CD4-positive, alpha-beta T cell treated with Interleukin-15 for 4 hours (primary cell): ENCODE measurements around the gene ABHD14A.

Source experiments
- DNase-seq: peaks from one replicate; pipeline ENCODE4 v3.0.0-alpha.2; 2020; ENCODE audit warnings: low spot score

The ABHD14A gene

GRCh38 chr3:51957520-51958205 lies 17.2 kb upstream of the ABHD14A start:
- DNase-seq, result no peak

GRCh38 chr3:51958603-51959521 lies 16.0 kb upstream of the ABHD14A start:
- no peak for DNase-seq

DNA sequence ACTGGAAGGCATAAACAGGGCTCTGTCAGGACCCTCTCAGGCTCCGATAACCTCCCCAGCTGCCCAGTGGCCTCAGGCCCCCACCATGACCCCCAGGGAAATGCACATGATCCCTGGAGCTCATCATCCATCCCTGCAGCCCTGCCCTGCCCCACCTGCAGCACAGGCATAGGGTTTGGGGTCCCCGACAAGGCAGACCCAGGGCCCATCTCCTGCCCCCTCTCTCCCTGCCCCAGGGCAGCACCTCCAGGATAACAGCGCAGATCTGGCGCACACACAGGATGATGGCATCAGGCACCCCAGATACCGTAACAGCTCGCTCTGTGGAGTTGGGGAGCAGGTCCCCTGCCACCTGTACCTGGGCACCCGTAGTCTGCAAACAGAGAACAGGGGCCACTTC lies 15.2 kb upstream of the ABHD14A start:
- DNase-seq, result no peak

DNA sequence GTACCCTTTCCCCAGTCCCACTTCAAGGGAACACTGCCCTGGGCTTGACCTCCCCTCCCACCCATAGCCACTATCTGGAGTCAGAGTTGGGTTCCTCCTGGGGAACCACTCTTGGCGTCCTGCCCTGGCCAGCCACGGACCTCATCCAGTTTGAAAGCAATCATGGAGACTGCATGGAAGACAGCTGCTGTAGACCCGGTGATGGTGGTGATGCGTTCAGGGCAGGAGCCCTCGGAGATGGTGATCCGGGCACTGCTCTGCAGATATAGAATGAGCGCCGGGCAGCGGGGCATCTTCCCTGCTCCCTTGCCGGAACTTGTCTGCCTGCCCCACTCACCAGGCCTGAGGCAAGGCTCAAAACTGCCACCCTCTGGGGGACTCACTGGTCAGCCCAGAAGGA lies 14.5 kb upstream of the ABHD14A start:
- no peak for DNase-seq

GRCh38 chr3:51961011-51961410 lies 13.9 kb upstream of the ABHD14A start:
- DNase-seq, result no peak

DNA sequence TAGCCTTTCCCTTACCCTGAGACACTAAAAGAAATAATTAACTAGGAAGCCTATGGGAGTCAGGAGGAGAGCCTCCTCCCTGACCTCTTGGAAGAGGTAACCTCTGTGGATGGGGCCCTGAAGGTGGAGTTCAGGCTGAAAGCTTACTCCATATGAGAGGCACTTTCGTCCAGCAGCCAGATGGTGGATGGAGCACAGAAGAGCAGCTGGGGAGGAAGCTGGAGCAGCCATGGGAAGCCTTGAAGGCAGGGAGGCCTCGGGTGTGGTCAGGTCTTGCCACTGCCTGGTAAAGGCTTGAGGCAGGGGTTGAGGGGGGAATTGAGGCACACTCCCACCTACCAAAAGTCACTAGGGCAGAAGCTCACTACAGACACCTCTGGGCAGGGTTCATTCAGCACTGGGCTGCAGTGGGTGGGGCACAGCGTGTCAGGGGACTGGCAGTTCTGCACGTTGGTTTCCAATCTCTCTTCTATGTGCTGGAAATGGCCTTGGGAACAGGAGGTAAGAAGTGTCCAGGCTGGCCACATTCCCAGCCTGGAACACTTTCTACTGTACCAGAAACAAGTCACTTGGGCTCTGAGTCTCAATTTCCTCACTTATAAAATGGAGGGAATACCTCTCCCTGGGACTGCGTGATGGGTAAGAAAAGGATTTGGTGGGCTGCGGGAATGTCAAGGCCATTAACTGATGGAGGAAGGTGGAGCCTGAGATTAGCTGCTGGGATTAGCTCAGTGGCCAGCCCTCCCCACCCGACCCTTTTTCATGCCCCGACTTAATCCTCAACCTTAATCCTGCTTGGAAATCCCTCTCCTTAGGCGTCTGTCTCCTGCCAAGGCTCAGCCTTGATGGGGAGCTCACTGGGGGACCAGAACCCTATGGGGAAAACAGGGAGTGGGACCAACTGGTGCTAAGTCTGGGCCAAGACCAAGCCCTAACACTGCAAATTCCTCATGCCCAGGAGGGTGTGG lies 13.0 kb upstream of the ABHD14A start:
- DNase-seq, result no peak

DNA sequence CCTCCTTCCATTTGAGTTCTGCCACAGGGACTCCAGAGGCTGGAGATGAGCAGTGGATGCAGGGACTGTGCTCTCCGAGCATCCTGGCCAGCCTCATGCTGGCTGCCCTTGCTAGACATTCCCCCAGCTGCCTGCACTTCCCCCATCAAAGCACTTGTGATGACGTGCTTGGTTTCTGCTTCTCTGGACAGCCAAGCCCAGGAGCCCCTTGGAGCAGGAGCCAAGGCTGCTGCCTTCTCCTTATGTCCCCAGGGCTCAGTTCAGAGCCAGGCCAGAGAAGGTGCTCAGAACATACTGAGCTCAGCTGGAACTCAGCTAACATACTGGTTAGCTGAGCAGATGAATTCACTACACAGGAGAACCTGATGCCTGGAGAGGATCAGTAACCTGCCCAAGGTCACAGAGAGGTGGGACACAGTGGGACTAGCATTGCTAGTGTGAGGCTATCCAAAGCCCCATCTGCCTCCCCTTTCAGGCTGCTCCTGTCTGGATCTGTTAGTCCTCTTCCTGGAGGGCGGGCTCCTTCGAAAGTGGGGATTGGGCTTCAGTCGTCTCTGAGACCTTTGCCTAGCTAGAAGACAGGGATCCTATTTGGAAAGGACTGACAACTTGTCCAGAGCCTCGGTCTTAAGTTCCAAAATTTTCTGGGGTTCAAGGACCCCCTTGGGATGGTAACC lies 11.9 kb upstream of the ABHD14A start:
- no peak for DNase-seq

- no peak for DNase-seq
Measured at GRCh38 chr3:51963951-51964451, 10.9 kb upstream of the ABHD14A start.

DNA sequence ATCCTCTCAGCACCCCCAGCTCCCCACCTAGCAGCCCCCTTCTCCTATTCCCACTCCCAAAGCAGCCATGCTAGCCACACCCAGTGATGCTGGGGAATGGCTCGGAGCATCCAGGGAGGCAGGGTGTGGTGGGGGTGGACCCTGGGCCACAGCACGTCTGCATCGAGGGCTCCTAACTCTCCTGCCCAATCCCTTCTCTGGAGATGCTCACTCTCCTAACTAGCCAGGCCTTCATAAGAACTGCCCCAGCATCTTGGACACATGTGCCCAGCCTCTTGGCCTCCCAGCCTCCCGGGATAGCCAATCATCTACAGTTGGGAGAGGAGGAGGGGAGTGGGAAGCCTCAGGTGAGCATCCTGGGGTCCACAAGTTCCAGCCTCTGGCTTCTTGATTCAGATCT lies 10.3 kb upstream of the ABHD14A start:
- no peak for DNase-seq

DNA sequence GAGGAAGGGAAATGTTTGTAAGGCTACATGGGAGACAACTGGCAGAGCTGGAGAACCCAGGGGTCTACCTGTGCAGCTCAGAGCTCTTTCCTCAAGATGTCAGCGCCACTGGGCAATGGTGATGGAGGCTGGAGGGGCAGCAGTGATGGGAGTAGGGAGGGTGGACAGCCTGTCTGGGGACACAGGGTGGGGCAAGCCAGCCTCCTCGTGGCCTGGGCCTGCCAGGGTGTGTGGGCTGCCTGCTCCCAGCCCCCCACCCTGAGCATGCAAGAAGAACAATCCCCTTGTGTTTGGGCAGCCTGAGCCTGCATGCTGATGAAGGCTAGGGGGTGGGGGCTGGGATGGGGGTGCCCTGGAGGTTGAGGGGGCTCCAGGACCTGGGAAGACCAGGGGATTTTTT lies 8.8 kb upstream of the ABHD14A start:
- no peak for DNase-seq

DNA sequence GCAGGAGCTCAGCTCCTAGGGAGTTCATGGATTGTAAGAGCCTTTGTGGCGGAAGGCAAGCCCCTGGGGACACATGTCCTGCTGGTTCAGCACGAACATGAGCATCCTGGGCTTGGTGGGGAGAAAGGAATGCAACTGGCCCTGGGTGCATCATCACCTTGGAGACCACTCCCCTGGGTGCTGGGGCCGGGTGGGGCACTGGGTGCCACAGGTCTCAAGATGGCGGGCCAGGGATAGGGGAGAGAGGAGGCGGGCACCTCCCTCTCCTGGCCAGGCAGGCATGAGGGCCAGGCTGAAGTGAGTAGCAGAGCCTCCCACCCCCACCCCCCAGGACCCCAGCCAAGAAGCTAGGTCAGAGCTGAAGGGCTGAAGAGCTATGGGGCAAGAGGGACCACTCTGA lies 8.4 kb upstream of the ABHD14A start:
- DNase-seq, result no peak

GRCh38 chr3:51966922-51967383 lies 7.9 kb upstream of the ABHD14A start:
- DNase-seq, result no peak

DNA sequence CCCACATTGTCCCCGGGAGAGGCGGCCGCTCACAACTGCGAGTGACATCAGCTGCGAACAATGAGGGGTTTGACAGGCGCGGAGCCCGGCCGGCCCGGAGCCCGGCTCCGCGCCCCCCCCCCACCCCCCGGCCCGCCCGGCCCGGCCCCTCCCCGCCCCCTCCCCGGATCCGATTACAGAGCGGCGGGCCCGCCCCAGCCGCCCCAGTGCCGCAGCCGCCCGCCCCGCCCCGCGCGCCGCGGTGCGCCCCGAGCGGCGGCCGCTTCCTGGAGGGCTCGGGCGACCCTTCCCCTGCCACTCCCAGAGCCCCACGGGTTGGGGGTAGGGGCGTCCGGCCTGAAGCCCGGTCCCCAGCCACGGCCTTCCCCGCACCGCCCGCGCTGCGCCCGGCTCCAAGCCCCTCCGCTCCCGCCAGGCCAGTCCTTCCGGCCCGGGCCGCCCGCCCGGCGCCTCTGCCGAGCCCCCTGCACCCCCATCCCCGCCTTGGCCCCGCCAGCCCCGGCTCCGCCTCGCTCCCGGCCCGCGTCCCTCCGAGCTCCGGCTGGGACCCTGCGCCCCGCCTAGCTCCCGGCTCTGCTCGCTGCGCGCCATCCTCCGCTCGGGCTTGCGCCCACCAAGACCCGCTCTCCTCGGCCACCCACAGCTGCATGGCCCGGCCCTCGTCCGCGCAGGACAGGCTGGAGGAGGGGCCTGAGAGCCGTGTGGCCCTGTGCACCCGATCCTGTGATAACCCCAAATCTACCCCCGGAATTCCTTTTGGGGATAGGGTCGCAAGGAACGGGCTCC lies 7.3 kb upstream of the ABHD14A start, which contains the start of gene PCBP4:
Gene PCBP4 (minus strand): TSS at position 71 of the 786 bp plus-strand sequence. CDS start 6,214 bp downstream, outside the sequence.
- DNase-seq, result peak; percentile 15

DNA sequence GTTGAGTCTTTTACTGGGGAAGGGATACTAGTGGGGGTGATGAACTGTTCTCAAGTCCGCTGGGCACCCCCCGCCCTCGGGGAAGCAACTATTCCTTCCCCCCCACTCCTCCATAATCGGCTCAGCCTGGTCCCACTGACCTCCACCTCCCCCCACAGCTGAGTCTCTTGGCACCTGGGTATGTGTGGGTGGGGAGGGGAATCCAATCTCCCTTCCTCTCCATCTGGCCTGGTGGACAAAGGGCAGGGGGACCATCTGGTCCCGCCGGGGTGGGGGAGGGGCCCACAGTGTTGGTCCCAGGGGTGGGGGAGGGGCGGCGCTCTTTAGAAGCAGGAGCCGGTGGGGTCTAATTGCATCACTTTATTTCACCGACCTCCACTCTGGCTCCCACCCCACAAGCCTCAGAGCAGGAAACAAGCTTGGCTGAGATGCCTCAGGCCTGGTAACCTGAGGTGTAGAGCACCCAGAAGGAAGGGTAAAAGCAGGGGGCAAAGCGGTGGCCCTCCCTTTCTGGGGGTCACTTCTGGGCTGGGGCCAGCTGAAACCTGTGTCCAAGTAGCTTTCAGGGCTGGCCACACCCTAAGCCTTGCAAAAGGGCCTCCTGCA lies 6.6 kb upstream of the ABHD14A start:
- DNase-seq, result no peak

GRCh38 chr3:51968883-51969678 lies 5.8 kb upstream of the ABHD14A start:
- DNase-seq, result no peak

DNA sequence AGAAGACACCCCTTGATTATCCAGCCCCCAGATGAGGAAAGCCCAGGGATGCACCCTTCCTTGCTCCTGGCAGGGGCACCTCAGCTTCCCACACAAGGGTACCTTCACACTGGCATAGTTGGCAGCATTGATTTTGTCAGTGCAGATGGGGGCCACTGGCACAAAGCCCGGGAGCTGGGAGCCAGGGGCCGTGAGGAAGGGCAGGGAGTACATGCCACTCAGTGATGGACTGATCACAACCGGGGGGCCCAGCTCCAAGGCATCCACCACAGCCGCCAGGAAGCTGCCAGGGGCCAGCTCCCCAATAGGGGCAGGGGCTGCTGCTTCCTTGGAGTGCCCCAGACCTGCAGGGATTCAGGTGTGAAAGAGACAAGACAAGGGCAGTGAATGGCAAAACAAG lies 5.0 kb upstream of the ABHD14A start:
- no peak for DNase-seq

DNA sequence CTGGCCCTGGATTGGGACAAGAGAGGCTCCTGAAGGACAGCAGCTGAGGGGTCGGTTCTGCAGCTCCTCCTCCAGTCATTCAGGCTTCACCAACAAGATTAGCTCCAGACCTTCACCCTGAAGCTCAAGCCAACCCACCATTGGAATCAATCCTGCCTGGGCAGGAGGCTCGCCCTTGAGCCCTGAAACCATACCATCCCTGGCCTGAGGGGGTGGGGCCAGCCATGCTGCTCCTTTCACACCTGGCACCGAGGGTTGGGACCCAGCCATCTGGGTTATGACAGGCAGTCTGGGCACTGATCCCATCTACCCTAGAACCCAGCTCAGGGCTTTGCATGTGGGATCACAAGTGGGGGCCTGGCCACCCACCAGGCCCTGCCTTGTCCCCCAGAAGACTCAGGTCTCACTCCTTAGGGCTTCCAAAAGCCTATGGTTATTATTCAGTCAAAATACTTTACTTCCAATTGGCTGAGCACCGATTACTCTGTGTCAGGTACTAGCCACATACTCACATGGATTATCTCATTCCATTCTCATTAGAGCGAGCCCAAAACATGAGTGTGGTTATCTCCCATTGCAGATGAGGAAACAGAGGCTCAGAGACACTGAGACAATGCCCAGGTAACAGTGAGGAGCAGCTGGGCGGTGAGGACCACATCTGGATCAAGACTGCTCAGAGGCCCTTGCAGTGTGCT lies 4.1 kb upstream of the ABHD14A start:
- no peak for DNase-seq

- DNase-seq, result no peak
Measured at GRCh38 chr3:51971350-51971749, 3.5 kb upstream of the ABHD14A start.
